Inflammatory macrophage (primary cell): ENCODE results near the gene DIRAS3.
"Not testable (repeated sequence)": the region's sequence is repeated elsewhere in the genome, so short reads cannot be mapped to it uniquely, and the experiment has no call there.

Source experiments
- DNase-seq, 2 donors: peaks; one replicate each; pipeline ENCODE4 v3.0.0-alpha.2; 2020 to 2022

DIRAS3 gene

GRCh38 chr1:68016381-68016780, 34.0 kb downstream of the DIRAS3 start:
- no peak for DNase-seq

- DNase-seq, result no peak
Observed at GRCh38 chr1:68015971-68016370, 34.5 kb downstream of the DIRAS3 start.

GRCh38 chr1:68015369-68015768, 35.1 kb downstream of the DIRAS3 start:
- DNase-seq, result no peak

DNA sequence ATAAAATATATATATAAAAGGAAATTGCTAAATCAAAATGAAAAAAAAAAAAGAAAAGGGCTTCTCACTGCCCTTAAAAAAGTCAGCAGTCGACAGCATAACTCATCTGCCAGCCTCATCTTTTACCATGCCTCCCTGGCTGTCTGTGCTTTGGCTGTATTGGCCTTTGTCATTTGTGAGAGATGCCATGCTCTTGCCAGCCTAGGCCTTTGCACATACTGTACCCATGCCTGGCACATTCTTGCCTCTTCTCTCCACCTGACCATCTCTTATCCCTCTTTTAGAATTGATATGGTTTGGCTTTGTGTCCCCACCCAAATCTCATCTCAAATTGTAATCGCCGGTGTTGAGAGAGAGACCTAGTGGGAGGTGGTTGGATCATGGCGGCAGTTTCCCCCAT, 37.1 kb downstream of the DIRAS3 start:
- no peak for DNase-seq

DNA sequence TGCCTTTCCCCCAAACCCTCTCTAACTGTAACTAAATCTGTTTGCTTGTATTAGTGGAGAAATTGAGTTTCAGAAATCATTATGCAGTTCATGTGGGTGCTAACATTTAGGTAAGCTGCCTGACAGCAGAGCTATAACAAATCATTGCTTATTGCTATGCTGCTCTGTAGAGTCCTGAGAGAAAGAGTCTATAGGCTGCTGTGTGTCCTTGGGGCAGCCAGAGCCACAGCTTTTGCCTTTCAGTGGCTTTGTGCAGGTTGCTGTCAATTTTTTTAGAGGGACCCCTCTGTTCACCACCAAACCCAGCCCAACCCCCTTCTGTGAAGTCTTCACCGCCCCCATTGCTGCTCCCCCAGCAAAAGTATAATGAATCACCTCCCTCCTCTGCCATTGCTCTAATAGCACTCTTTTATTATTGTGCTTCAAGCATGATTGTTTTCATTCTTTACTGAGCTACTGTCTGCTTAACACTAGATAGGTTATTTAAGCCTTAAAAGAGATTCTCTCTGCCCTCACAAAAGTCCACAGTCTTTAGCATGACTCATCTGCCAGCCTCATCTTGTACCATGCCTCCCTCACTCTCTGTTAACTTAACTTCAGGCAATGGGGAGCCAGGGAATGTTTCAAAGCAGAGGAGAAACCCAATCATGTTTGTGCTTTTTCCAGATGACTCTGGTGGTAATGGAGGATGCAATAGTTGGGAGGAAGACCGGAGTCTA, 38.6 kb downstream of the DIRAS3 start:
- DNase-seq, result no peak

GRCh38 chr1:68010543-68010942, 39.9 kb downstream of the DIRAS3 start:
- DNase-seq, result no peak

DNA sequence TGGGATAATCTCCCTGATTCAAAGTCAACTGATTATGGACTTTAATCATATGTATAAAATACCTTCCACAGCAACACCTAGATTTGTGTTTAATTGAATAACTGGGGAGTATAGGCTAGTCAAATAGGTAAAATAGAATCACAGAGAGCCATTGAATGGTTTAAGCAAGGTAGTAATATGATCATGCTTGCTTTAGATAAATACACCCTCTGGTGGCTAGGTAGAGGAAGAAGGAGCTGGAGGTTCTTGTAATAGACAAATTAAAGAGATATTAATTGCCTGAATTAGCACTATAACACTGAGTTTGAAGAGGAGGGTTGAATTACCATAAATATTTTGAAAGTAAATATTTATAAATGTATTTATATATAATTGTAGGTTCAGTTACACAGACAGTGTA, 40.3 kb downstream of the DIRAS3 start:
- DNase-seq, result no peak

DNA sequence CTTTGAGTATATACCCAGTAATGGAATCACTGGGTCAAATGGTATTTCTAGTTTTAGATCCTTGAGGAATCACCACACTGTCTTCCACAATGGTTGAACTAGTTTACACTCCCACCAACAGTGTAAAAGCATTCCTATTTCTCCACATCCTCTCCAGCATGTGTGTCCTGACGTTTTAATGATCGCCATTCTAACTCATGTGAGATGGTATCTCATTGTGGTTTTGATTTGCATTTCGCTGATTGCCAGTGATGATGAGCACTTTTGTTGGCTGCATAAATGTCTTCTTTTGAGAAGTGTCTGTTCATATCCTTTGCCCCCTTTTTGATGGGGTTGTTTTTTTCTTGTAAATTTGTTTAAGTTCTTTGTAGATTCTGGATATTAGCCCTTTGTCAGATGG, 46.8 kb downstream of the DIRAS3 start:
- not testable (repeated sequence) for DNase-seq

- DNase-seq, result no peak
Observed at GRCh38 chr1:68000191-68000590, 50.2 kb downstream of the DIRAS3 start.

DNA sequence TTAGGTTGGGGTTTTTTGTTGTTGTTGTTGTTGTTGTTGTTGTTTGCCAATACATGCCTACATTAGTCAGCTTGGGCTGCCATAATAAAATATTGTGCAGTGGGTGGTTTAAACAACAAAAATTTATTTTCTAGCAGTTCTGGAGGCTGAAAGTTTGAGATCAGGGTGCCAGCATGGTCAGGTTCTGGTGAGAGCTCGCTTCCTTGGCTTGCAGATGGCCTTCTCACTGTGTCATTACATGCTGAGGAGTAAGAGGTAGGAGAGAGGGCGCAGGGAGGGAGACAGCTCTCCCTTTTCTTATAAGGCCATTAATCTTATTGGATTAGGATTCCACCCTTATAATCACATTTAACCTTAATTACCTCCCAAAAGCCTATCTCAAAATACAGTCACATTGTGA, 52.7 kb downstream of the DIRAS3 start:
- no peak for DNase-seq
